T-helper 9 cell (primary cell): ENCODE measurements around the gene CLSTN3.

Experiments used
- DNase-seq: peaks from one replicate; pipeline ENCODE4 v3.0.0-alpha.2; 2020
- total RNA-seq, 2 donors: gene quantifications; one replicate each; lab custom pipeline; 2026; lab: John Stamatoyannopoulos, UW

CLSTN3 gene
- 53.3 to 62.3 reads per million in 2 donors for total RNA-seq

- peak; percentile 88 for DNase-seq
Measured at GRCh38 chr12:7129872-7130691, at the start of gene CLSTN3. TSS of gene CLSTN3 (plus strand) at chr12:7130371. CDS start at chr12:7130649, 278 bp downstream.

DNA sequence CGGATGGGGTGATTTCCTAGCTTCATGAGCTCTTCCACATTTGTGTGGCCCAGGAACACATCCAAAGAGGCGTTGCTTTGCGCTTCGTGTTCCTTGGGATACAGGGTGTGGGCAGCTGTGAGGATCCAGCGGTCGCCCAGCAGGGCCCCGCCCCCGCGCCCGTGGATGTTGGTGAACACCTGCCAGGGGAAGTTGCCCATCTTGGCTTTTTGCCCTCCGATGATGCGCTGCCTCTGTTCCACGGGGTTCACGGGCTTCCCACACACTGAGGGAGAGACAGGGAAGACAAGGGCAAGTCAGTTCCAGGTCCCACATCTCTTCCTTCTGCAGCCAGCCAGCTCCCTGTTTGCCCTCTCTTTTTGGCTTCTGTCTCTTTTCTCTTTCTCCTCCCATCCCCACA, 49.1 kb upstream of the CLSTN3 start:
- no peak for DNase-seq

GRCh38 chr12:7083125-7083524, 47.0 kb upstream of the CLSTN3 start:
- DNase-seq = no peak

- DNase-seq = no peak
Measured at GRCh38 chr12:7089196-7089871, 40.8 kb upstream of the CLSTN3 start.

DNA sequence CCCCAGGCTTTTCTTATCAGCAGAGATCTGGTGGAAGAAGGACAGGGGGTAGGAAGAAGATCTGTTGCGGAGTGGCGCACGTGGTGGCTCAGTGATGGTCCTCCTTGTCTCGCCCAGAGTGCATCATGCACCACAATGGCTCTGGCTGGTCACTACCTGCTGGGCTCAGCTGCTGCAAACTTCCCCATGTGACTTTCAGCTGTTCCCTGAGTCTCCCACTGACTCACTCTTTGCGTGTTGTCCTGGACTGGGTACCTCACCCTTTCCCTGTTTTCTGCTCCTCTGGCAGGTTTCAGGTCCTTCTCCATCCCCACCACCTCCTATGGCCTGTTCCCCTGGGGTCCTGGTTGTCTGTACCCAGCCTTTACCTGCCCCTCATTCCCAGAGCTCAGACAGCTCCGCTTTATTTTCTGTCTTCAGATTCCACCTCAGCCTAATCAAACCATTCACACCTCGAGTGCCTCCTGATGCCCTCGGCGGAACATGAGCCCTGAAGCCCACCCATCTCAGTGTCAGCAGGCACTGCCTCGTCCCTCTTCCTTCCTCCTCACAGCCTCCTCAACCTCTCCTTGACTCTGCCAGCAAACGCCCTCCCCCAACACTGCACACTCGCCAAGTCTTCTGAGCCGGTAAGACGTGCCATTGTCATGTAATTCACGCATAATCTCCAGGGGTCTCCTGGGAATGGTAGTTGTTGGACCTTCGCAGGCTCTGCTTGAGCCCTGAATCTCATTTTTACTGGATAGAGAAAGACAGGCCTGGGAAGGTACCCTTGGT, 39.8 kb upstream of the CLSTN3 start:
- no peak for DNase-seq

- DNase-seq = no peak
Measured at GRCh38 chr12:7091171-7091570, 39.0 kb upstream of the CLSTN3 start.

- no peak for DNase-seq
Measured at GRCh38 chr12:7091660-7092228, 38.4 kb upstream of the CLSTN3 start.

DNA sequence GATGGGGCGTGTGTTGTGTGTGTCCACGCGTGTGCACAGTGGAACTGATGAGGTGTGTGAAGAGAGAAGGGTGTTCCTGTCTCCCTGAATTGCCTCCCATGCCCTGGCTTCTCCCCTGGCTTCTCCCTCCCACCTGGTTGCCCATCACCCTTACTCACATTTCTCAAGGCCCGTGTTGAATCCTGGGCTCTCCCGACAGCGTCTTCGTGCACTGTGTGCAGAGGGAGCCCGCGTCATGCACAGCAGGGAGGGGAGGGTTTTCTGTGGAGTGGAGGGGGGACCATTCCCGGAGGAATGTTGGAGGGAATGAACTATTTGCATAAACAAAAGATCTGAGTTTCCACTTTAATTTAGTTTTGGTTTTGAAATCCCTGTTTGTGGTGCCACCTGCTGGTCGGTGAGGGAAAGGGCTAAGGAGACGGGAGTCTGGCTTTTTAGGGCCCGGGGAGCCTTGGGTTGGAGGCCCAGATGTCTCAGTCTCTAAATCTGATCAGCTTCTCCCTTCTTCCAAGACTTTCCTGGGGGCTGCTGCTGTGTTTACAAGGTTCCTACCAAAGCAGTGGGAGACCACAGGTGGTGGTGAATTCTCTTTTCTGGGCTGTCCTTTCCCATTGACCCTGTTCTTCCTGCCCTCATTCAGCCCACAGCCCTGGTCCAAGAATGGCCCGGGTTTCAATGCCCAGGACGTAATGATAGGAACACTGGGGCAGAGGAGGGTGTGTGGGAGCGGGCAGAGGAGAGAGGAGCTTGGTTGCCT, 37.8 kb upstream of the CLSTN3 start, which contains the start of gene C1R:
Gene C1R (minus strand): TSS at position 217 of the 757 bp plus-strand sequence. CDS start 57 bp downstream, at position 160.
- DNase-seq = peak; percentile 72

GRCh38 chr12:7092986-7093460, 37.1 kb upstream of the CLSTN3 start:
- DNase-seq = no peak

DNA sequence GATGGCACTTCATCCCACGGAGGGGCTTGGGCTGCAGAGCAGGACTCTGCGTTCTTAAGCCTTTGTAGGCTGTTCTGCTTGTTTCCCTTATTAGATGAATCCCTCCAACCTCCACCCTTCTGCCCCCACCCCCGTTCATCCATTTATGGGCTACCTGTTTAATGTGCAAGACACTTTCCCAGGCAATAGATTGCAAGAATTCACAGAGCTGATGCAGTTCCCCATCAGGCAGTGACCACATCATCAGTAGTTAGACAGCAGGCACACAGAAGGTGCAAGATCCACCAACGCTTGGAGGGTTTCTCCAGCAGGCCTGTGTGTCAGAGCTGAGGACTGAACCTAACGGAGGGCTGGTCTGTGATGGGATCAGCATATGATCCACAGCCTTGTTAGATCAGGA, 36.7 kb upstream of the CLSTN3 start:
- no peak for DNase-seq

- DNase-seq = no peak
Measured at GRCh38 chr12:7093892-7094291, 36.3 kb upstream of the CLSTN3 start.

DNA sequence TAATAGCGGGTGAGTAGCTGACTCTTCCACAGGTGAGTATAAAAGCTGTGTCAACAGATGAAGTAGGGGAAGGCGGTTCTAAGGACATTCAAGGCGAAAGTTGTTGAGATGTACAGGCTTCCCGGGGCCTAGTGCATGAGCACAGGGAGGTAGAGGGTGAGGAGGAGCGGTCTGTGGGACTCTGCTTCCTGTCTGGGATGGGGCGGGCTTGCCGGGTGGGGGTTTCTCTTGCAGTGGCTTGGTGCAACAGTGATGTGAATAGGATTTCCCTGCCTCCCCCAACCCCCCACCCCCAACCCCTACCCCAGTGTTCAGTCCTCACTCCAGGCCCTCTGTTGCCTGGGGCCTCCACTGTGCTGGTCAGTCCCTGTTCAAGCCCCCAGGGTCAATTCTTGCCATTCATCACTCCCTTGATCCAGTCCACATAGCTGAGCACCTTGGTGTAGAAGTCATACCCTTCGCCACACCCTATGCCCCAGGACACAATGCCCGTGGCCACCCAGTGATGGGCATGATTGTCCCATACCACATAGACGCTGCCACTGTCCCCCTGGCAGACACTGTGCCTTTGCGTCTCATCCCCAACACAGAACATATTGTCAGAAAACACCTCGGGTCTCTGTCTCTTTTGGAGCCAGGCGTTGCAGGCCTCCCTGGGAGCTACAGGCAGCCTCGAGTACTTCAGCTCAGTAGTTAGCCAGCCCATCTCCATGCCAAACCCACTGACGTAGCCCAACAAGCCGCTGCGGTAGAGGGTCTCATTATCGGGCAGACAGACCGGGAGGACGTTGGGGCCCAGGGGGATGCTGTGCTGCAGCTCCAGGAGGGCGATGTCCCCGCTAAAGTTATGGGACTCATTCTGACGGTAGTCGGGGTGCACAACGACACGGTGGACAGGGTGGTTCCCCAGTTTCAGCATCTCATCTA, 33.9 kb upstream of the CLSTN3 start:
- no peak for DNase-seq

DNA sequence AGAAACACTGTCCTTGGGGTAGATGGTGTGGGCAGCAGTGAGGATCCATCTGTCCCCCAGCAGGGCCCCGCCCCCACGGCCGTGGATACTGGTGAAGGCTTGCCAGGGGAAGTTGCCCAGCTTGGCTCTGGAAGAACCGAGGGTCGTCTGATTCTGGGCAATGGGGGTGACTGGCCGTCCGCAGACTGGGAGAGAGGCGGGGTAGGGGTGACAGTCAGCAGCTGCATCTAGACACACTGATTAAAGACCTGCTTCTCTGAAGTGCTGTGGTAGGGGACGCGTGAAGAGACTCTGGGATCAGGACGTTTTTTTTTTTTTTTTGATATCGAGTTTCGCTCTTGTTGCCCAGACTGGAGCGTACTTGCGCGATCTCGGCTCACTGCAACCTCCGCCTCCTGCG, 33.2 kb upstream of the CLSTN3 start:
- DNase-seq = no peak

GRCh38 chr12:7099290-7099996, 30.7 kb upstream of the CLSTN3 start:
- no peak for DNase-seq

DNA sequence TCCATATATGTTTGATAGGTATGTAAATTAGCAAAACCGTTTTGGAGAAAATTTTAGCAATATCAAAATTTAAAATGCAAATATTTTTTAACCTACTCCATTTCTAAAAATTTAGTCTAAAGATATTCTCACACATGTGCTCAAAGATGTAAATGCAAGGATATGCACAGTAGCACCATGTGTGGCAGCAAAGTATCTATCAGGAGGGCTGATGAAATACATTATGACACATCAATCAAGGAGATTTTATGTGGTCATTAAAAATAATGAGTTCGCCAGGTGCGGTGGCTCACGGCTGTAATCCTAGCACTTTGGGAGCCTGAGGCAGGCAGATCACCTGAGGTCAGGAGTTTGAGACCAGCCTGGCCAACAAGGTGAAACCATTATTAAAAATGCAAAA, 29.9 kb upstream of the CLSTN3 start:
- DNase-seq = no peak

DNA sequence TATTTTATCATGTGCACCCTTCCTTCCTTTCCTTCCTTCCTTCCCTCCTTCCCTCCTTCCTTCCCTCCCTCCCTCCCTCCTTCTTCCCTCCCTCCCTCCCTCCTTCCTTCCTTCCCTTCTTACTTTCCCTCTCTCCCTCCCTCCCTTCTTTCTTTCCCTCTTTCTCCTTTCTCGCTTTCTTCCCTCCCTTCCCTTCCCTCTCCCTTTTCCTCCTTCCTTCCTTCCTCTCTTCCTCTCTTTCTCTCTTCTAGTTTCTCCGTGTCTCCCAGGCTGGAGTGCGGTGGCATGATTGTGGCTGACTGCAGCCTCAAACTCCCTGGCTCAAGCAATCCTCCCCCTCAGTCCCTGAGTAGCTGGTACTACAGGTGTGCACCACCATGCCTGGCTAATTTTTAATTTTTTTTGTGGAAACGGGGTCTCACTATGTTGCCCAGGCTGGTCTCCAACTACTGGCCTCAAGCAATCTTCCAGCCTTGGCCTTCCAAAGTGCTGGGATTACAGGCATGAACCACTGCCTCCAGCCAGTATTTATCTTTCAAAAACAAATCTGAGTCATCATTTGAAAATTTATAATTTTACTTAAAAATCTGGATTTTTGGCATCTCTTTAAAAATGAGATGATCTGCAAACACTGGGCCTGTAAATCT, 29.0 kb upstream of the CLSTN3 start:
- DNase-seq = no peak

DNA sequence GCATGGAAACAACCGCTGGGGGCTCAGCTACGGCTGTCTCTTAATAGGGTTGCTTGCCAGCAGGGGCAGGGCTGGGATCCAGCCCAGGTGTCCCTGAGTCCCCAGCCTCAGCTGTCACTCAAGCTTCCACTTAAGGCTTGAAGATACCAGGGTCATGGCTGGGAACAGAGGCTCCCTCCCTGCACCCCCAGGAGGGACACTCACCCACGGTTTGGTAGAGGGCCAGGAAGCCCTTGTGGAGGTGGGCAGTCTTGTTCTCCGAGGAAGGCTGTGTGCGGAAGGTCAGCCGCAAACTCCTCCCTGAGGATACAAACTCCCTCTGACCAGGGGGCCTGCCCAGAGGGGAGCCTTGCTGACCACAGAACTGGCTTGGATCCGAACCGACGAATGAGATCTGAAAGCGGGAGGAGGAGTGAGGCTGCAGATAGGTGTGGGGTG, 28.5 kb upstream of the CLSTN3 start:
- DNase-seq = no peak

- DNase-seq = no peak
Measured at GRCh38 chr12:7102582-7102981, 27.6 kb upstream of the CLSTN3 start.

- DNase-seq = no peak
Measured at GRCh38 chr12:7103837-7104584, 26.2 kb upstream of the CLSTN3 start.
